SU-DHL-6 (cell line): ENCODE measurements around the gene CTDP1.

Source experiments
- H2AFZ ChIP-seq: fragments of 200-600 bp; sonication (generic); 2 replicates; pipeline ENCODE4 v1.6.1; 2014; ENCODE audit warnings: low read depth, mild to moderate bottlenecking, moderate library complexity, mixed read lengths, antibody characterized with exemption, low read length; ENCODE audit not compliant: severe bottlenecking
- H3F3A ChIP-seq: fragments of 200-600 bp; shearing (Covaris generic); 2 replicates; pipeline ENCODE4 v1.6.0; 2016; ENCODE audit warnings: antibody characterized with exemption, mild to moderate bottlenecking; ENCODE audit not compliant: insufficient read depth
- H3K27ac ChIP-seq: fragments of 200-600 bp; sonication (generic); 2 replicates; pipeline ENCODE4 v1.5.1; 2016; ENCODE audit warnings: low read depth, mild to moderate bottlenecking, low read length, moderate library complexity, mixed read lengths
- H3K27me3 ChIP-seq: fragments of 200-600 bp; sonication (generic), shearing (Covaris generic); 2 replicates; pipeline ENCODE4 v1.6.0; 2014; ENCODE audit warnings: mild to moderate bottlenecking, low read length
- H3K36me3 ChIP-seq: fragments of 200-600 bp; sonication (generic); 2 replicates; pipeline ENCODE4 v1.6.1; 2014; ENCODE audit warnings: mild to moderate bottlenecking, low read length, mixed read lengths
- H3K4me2 ChIP-seq: fragments of 300-600, 200-600 bp; shearing (Covaris generic), sonication (generic); 2 replicates; pipeline ENCODE4 v1.6.0; 2014; ENCODE audit warnings: low read length, low read depth, mild to moderate bottlenecking; ENCODE audit not compliant: poor library complexity, severe bottlenecking
- H3K4me3 ChIP-seq: fragments of 200-600 bp; sonication (generic); 2 replicates; pipeline ENCODE4 v1.5.1; 2014; ENCODE audit warnings: antibody characterized with exemption, low read length, mild to moderate bottlenecking, mixed read lengths; ENCODE audit not compliant: insufficient read depth, poor library complexity, severe bottlenecking
- H3K79me2 ChIP-seq: fragments of 200-600 bp; sonication (generic); 2 replicates; pipeline ENCODE4 v1.6.1; 2014; ENCODE audit warnings: mild to moderate bottlenecking, low read length, moderate library complexity; ENCODE audit not compliant: insufficient read depth
- H3K9ac ChIP-seq: fragments of 200-600 bp; sonication (generic); 2 replicates; pipeline ENCODE4 v1.7.0; 2014; ENCODE audit warnings: mild to moderate bottlenecking, low read length
- H3K9me2 ChIP-seq: fragments of 200-600 bp; sonication (generic); replicated peaks from 2 replicates; pipeline ENCODE4 v1.6.1; 2014; ENCODE audit warnings: low read length; ENCODE audit not compliant: insufficient read depth
- H3K9me3 ChIP-seq: fragments of 200-600 bp; sonication (generic); 2 replicates; pipeline ENCODE4 v1.6.1; 2014; ENCODE audit warnings: low read length, mixed read lengths; ENCODE audit not compliant: insufficient read depth
- H4K20me1 ChIP-seq: fragments of 200-600 bp; sonication (generic); 2 replicates; pipeline ENCODE4 v1.6.1; 2014; ENCODE audit warnings: low read depth, mild to moderate bottlenecking, antibody characterized with exemption, low read length, moderate library complexity, mixed read lengths
- EZH2phosphoT487 ChIP-seq: fragments of 200-600 bp; sonication (generic), shearing (Covaris generic); conservative IDR thresholded peaks from 2 replicates; pipeline ENCODE4 v1.6.1; 2018; ENCODE audit warnings: mild to moderate bottlenecking, antibody characterized with exemption, low read length, moderate library complexity, mixed read lengths
- TF ChIP-seq, protein P1 (sequence below): fragments of 200-600 bp; sonication (generic); IDR thresholded peaks from one replicate; pipeline ENCODE4 v1.5.1; 2017; ENCODE audit warnings: antibody characterized with exemption, mild to moderate bottlenecking, low read length, moderate library complexity; ENCODE audit not compliant: insufficient read depth, poor library complexity, severe bottlenecking

CTDP1 gene

DNA sequence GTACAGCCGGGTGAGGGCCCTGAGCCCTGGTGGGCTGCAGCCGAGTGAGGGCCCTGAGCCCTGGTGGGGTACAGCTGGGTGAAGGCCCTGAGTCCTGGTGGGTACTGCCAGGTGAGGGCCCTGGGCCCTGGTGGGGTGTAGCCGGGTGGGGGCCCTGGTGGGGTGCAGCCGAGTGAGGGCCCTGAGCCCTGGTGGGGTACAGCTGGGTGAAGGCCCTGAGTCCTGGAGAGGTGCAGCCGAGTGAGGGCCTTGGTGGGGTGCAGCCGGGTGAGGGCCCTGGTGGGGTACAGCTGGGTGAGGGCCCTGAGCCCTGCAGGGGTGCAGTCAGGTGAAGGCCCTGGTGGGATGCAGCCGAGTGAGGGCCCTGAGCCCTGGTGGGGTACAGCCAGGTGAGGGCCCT, 37.5 kb downstream of the CTDP1 start:
- Histone ChIP-seq H3K9me3 (no peaks in the 10 kb centered on the region), H2AFZ (no peak overlapping the region), H3K4me2 (no peak overlapping the region), H3K27ac (no peak overlapping the region), H3K36me3 (peaks cover 7% of the 10 kb centered on the region; the same call in 1 of the 2 replicates), H3K4me3 (no peak overlapping the region), H3K9me2 (no peaks in the 10 kb centered on the region), H3F3A (no peaks in the 10 kb centered on the region), H3K27me3 (no peaks in the 10 kb centered on the region), H3K9ac (no peak overlapping the region), H3K79me2 (no peaks in the 10 kb centered on the region), H4K20me1 (no peaks in the 10 kb centered on the region)
- TF ChIP-seq, protein P1, sequence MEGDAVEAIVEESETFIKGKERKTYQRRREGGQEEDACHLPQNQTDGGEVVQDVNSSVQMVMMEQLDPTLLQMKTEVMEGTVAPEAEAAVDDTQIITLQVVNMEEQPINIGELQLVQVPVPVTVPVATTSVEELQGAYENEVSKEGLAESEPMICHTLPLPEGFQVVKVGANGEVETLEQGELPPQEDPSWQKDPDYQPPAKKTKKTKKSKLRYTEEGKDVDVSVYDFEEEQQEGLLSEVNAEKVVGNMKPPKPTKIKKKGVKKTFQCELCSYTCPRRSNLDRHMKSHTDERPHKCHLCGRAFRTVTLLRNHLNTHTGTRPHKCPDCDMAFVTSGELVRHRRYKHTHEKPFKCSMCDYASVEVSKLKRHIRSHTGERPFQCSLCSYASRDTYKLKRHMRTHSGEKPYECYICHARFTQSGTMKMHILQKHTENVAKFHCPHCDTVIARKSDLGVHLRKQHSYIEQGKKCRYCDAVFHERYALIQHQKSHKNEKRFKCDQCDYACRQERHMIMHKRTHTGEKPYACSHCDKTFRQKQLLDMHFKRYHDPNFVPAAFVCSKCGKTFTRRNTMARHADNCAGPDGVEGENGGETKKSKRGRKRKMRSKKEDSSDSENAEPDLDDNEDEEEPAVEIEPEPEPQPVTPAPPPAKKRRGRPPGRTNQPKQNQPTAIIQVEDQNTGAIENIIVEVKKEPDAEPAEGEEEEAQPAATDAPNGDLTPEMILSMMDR, result no peak
- TF ChIP-seq EZH2phosphoT487, result no peak

DNA sequence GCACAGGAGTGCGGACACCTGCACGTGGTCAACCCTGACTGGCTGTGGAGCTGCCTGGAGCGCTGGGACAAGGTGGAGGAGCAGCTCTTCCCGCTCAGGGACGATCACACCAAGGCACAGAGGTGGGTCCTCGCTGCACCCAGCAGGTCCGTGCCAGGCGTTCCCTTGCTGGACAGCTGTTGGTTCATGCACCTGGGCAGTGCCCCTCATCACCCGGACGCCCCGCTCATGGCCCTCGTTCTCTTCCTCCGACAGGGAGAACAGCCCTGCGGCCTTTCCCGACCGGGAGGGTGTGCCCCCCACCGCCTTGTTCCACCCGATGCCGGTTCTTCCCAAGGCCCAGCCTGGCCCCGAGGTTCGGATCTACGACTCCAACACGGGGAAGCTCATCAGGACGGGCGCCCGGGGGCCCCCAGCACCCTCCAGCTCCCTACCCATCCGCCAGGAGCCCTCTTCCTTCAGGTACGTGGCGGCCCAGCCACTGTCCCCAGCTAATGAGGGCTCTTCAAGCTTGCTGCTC, 38.0 kb downstream of the CTDP1 start:
- no peaks in the 10 kb centered on the region for H4K20me1 ChIP-seq
- no peak overlapping the region for H3K27ac ChIP-seq
- TF ChIP-seq, protein P1, result no peak
- no peak for TF ChIP-seq EZH2phosphoT487
- H3F3A ChIP-seq, result no peaks in the 10 kb centered on the region
- H3K36me3 ChIP-seq, result peaks cover 6% of the 10 kb centered on the region; the same call in 1 of the 2 replicates
- no peaks in the 10 kb centered on the region for H3K27me3 ChIP-seq
- no peak overlapping the region for H3K4me3 ChIP-seq
- H3K9ac ChIP-seq, result no peak overlapping the region
- H2AFZ ChIP-seq, result no peak overlapping the region
- no peaks in the 10 kb centered on the region for H3K9me3 ChIP-seq
- no peaks in the 10 kb centered on the region for H3K9me2 ChIP-seq
- H3K79me2 ChIP-seq, result no peaks in the 10 kb centered on the region
- no peak overlapping the region for H3K4me2 ChIP-seq

DNA sequence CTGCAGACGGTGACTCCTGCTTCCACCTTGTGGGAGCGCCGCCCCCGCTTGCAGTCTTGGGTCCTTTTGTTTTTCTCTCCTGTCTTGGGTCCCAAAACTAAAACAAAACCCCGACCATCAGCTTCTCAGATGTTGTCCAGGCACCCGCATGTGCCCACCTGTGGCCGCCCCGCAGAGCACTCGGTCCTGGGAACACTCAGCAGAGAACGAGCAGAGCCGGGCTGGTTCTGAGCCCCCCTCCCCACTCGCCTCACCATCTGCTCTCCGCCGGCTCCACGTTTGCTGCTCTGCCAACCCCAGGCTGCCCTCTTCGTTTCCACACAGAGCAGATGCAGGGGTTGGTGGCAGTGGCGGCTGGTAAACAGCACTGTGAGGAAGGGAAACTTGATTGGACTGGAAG, 38.5 kb downstream of the CTDP1 start:
- Histone ChIP-seq H3K9ac (no peak overlapping the region), H3K79me2 (no peaks in the 10 kb centered on the region), H3K4me2 (no peak overlapping the region), H3F3A (no peaks in the 10 kb centered on the region), H3K36me3 (0 out of 2 replicates have a peak, but pooled peaks cover under 1% of the 10 kb centered on the region), H3K27me3 (no peaks in the 10 kb centered on the region), H3K9me3 (no peaks in the 10 kb centered on the region), H3K4me3 (no peak overlapping the region), H4K20me1 (no peaks in the 10 kb centered on the region), H3K27ac (no peak overlapping the region), H2AFZ (no peak overlapping the region), H3K9me2 (no peaks in the 10 kb centered on the region)
- TF ChIP-seq, protein P1, result no peak
- no peak for TF ChIP-seq EZH2phosphoT487
